ENCODE data around the gene MKLN1. TPM values are rescaled to one million over a fixed set of nuclear protein-coding genes. Genes with fewer than 3 reads are reported as not detected.
A peak's percentile ranks its signal among the peaks of the same experiment; 100 is the strongest.

Gene MKLN1
- total and polyA plus RNA-seq, 2 of the 4 experiments (the other 2 are of a cell fraction): 17.5 to 52.0 TPM

DNA sequence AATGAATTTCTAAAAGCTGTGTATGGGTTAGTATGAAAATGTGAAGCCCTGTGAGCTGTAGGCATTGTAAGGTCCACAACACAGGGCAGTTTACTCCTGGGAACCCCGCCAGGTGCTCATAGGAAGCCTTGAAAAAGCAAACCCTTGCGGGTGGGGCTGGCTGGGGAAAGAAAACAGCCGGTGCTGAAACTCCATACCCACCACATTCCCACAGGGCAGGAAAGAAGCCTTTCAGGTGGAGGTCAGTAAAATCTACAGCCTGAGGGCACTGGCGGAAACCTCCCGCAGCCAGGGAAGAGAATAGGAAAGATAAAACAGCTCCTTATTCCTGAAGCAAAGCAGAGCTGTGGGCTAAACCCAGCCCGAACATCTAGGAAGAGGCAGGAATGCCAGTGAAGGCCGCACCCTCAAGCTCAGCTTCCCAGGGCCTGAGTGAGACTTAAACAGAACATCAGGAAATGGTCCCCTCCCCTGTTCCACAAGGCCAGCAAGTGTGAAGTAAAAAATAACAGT lies 194.0 kb downstream of the MKLN1 start:
- Histone ChIP-seq H3K14ac (replicated peaks; ENCODE audit: low read depth, low read length) (peak overlapping the region; percentile 66; the same call in 1 of the 2 replicates), H4K91ac (ENCODE audit: insufficient read depth, low read depth, low read length) (no peak overlapping the region; the same call in 1 of the 2 replicates), H3K18ac (ENCODE audit: low read depth, low read length) (no peak overlapping the region), H4K20me1 (ENCODE audit: insufficient read depth, low read length) (no peaks in the 10 kb centered on the region), H3K27me3 (ENCODE audit: control insufficient read depth, insufficient read depth, low read length) (no peaks in the 10 kb centered on the region; the same call in 1 of the 2 replicates), H3K9me3 (ENCODE audit: control insufficient read depth, insufficient read depth, low read length) (no peaks in the 10 kb centered on the region), H3K56ac (ENCODE audit: extremely low read depth, insufficient read depth, low read length) (no peak overlapping the region), H2BK15ac (ENCODE audit: low read depth, low read length) (no peak overlapping the region), H3K9ac (ENCODE audit: low read depth, low read length) (no peak overlapping the region), H3K23ac (ENCODE audit: low read depth, low read length) (no peak overlapping the region), H3K9me1 (ENCODE audit: insufficient read depth, low read length) (no peaks in the 10 kb centered on the region), H3K4me3 (ENCODE audit: insufficient read depth, low read depth, low read length) (no peak overlapping the region), H3K79me1 (ENCODE audit: low read depth in 1 of 2, low read length in 2 of 2) (peaks cover 0 to 11% of the 10 kb centered on the region in 2 experiments; a peak in 1 of 4 replicates), H3K4me2 (ENCODE audit: low read depth, low read length) (no peak overlapping the region), H2BK20ac (ENCODE audit: low read depth, low read length) (no peak overlapping the region), H2BK120ac (ENCODE audit: low read depth, low read length) (no peak overlapping the region), H4K5ac (ENCODE audit: low read depth, low read length) (no peak overlapping the region), H2AK9ac (replicated peaks; ENCODE audit: low read depth, low read length, poor library complexity) (no peak overlapping the region), H4K8ac (ENCODE audit: low read depth in 2 of 2, low read length in 2 of 2) (peak overlapping the region in 1 of 2 experiments; percentile 35; a peak in 1 of 4 replicates), H2AFZ (replicated peaks; ENCODE audit: low read length, poor library complexity) (peak overlapping the region; percentile 78), H3K4me1 (ENCODE audit: control insufficient read depth, insufficient read depth, low read length) (no peaks in the 10 kb centered on the region), H2AK5ac (ENCODE audit: low read depth, low read length) (no peak overlapping the region), H3K36me3 (ENCODE audit: control insufficient read depth, insufficient read depth, low read length) (no peaks in the 10 kb centered on the region), H3K4ac (ENCODE audit: low read depth, low read length) (no peak overlapping the region), H3K27ac (ENCODE audit: insufficient read depth, low read length) (no peak overlapping the region), H2BK5ac (ENCODE audit: low read depth, low read length, poor library complexity, severe bottlenecking) (no peak overlapping the region)
- ATAC-seq (ENCODE audit: low read depth) (peak; percentile 35), DNase-seq (no peak)
- 67% methylated on average over 1 of the region's 7 CpGs; no CpG with 5 or more reads in 1 of the 2 experiments for WGBS, 2 experiments (ENCODE audit: extremely low coverage in 2 of 2, insufficient read length in 1 of 2)
- intact Hi-C loops (cut with micrococcal nuclease) (no loop called here), dilution Hi-C loops (cut with HindIII; ENCODE audit: low sequenced_read_pairs, unreplicated experiment) (no loop called here), in situ Hi-C loops (cut with MboI; ENCODE audit: low sequenced_read_pairs) (no loop called here)
- CTCF ChIA-PET: no interaction called here
- no TSS peak for BruUV-seq (replicated peaks)
- POLR2A ChIA-PET (ENCODE audit: unreplicated experiment): no interaction called here
- TF ChIP-seq MXI1 (IDR thresholded peaks at IDR 0.05; ENCODE audit: borderline replicate concordance, low read depth, low read length): no peak
- no peak for TF ChIP-seq CEBPB (IDR thresholded peaks at IDR 0.05; ENCODE audit: low read depth, low read length)
- no peak for TF ChIP-seq RAD21 (IDR thresholded peaks at IDR 0.05; ENCODE audit: low read length)
- no peak for TF ChIP-seq RFX5 (IDR thresholded peaks at IDR 0.05; ENCODE audit: low read depth, low read length)
- TF ChIP-seq, protein P1, sequence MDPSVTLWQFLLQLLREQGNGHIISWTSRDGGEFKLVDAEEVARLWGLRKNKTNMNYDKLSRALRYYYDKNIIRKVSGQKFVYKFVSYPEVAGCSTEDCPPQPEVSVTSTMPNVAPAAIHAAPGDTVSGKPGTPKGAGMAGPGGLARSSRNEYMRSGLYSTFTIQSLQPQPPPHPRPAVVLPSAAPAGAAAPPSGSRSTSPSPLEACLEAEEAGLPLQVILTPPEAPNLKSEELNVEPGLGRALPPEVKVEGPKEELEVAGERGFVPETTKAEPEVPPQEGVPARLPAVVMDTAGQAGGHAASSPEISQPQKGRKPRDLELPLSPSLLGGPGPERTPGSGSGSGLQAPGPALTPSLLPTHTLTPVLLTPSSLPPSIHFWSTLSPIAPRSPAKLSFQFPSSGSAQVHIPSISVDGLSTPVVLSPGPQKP (IDR thresholded peaks at IDR 0.05; ENCODE audit: borderline replicate concordance, low read depth, low read length): no peak
- no peak for TF ChIP-seq NFE2L2 (IDR thresholded peaks at IDR 0.05; ENCODE audit: low read depth, low read length)
- no peak for TF ChIP-seq MAZ (IDR thresholded peaks at IDR 0.05; ENCODE audit: borderline replicate concordance, low read depth, low read length)
- no peak for TF ChIP-seq SMC3 (IDR thresholded peaks at IDR 0.05; ENCODE audit: low read depth, low read length)
- TF ChIP-seq, protein P2, sequence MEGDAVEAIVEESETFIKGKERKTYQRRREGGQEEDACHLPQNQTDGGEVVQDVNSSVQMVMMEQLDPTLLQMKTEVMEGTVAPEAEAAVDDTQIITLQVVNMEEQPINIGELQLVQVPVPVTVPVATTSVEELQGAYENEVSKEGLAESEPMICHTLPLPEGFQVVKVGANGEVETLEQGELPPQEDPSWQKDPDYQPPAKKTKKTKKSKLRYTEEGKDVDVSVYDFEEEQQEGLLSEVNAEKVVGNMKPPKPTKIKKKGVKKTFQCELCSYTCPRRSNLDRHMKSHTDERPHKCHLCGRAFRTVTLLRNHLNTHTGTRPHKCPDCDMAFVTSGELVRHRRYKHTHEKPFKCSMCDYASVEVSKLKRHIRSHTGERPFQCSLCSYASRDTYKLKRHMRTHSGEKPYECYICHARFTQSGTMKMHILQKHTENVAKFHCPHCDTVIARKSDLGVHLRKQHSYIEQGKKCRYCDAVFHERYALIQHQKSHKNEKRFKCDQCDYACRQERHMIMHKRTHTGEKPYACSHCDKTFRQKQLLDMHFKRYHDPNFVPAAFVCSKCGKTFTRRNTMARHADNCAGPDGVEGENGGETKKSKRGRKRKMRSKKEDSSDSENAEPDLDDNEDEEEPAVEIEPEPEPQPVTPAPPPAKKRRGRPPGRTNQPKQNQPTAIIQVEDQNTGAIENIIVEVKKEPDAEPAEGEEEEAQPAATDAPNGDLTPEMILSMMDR (conservative IDR thresholded peaks at IDR 0.05; ENCODE audit: low read depth, low read length): no peak
- TF ChIP-seq, protein P3, sequence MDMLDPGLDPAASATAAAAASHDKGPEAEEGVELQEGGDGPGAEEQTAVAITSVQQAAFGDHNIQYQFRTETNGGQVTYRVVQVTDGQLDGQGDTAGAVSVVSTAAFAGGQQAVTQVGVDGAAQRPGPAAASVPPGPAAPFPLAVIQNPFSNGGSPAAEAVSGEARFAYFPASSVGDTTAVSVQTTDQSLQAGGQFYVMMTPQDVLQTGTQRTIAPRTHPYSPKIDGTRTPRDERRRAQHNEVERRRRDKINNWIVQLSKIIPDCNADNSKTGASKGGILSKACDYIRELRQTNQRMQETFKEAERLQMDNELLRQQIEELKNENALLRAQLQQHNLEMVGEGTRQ (IDR thresholded peaks at IDR 0.05; ENCODE audit: low read depth, low read length): no peak
- no peak for TF ChIP-seq BHLHE40 (IDR thresholded peaks at IDR 0.05; ENCODE audit: low read depth, low read length)
- no peak for TF ChIP-seq RCOR1 (IDR thresholded peaks at IDR 0.05; ENCODE audit: insufficient replicate concordance, low read length)
- no peak for TF ChIP-seq CHD1 (IDR thresholded peaks at IDR 0.05; ENCODE audit: low read depth, low read length)
